HepG2 (cell line): ENCODE measurements around the gene C16orf87. TPM values are rescaled to one million over a fixed set of nuclear protein-coding genes. Genes with fewer than 3 reads are reported as not detected.

ENCODE experiments used
- HCFC1 ChIP-seq: fragments of 150-350 bp; IDR thresholded peaks from 2 replicates; pipeline ENCODE4 v1.6.1; 2014; ENCODE audit warnings: low read depth, low read length
- HNRNPL ChIP-seq: fragments of 200-400 bp; formaldehyde crosslinking; IDR thresholded peaks from 2 replicates; pipeline ENCODE4 v1.6.1; 2017; ENCODE audit warnings: mild to moderate bottlenecking, low read depth, low read length
- KLF11 ChIP-seq: IDR thresholded peaks from 2 replicates; pipeline ENCODE4 v1.6.1; 2016; ENCODE audit warnings: missing compliant biosample characterization
- MYC ChIP-seq: sonication (generic); formaldehyde crosslinking; IDR thresholded peaks from 2 replicates; pipeline ENCODE4 v1.9.0; 2021; ENCODE audit warnings: missing genetic modification reagents, borderline replicate concordance
- PBX2 ChIP-seq: IDR thresholded peaks from 2 replicates; pipeline ENCODE4 v1.6.1; 2016; ENCODE audit warnings: control low read depth
- SMAD1 ChIP-seq: sonication (generic); formaldehyde crosslinking; IDR thresholded peaks from 2 replicates; pipeline ENCODE4 v1.4.0; 2020; ENCODE audit warnings: missing genetic modification reagents, low read depth, mild to moderate bottlenecking, borderline replicate concordance
- TBX2 ChIP-seq: sonication (generic); formaldehyde crosslinking; IDR thresholded peaks from 2 replicates; pipeline ENCODE4 v1.5.0; 2020; ENCODE audit warnings: missing genetic modification reagents, mild to moderate bottlenecking, borderline replicate concordance
- ZBTB38 ChIP-seq: sonication (generic); formaldehyde crosslinking; IDR thresholded peaks from 2 replicates; pipeline ENCODE4 v1.5.1; 2020; ENCODE audit warnings: mild to moderate bottlenecking, missing genetic modification reagents
- ZNF441 ChIP-seq: sonication (generic); formaldehyde crosslinking; IDR thresholded peaks from 2 replicates; pipeline ENCODE4 v1.7.0; 2021; ENCODE audit warnings: missing genetic modification reagents, borderline replicate concordance
- ZNF598 ChIP-seq: sonication (generic); formaldehyde crosslinking; IDR thresholded peaks from 2 replicates; pipeline ENCODE4 v1.5.1; 2020; ENCODE audit warnings: mild to moderate bottlenecking, missing genetic modification reagents, borderline replicate concordance
- ZNF768 ChIP-seq: sonication (generic); formaldehyde crosslinking; IDR thresholded peaks from 2 replicates; pipeline ENCODE4 v1.4.0; 2020; ENCODE audit warnings: missing genetic modification reagents
- ZNF773 ChIP-seq: sonication (generic); formaldehyde crosslinking; IDR thresholded peaks from 2 replicates; pipeline ENCODE4 v1.4.0; 2020; ENCODE audit warnings: missing genetic modification reagents, borderline replicate concordance
- polyA plus RNA-seq, 8 experiments: library from polyadenylated mRNA; depleted of rRNA in 3 of 8; stranded (reverse) in 7 of 8; unstranded in 1 of 8; fragments of >200 nt; fragmentation: Illumina TruSeq in 4 of 8; extraction: Trizol in 4 of 8; gene quantifications; 2 replicates each; pipeline versions ENCODE4 v1.2.1 to v1.2.3, GENCODE V29; 2011 to 2016; ENCODE audit warnings: low read depth in 4 of 8, missing spikeins in 1 of 8, mixed read lengths in 1 of 8; ENCODE audit not compliant: insufficient read depth in 1 of 8
- total RNA-seq, 5 experiments: library from RNA; depleted of rRNA; stranded (reverse); fragments of >200 nt; fragmentation: Illumina TruSeq; extraction: Trizol; gene quantifications; 2 replicates each; pipeline ENCODE4 v1.2.3, GENCODE V29; 2016; ENCODE audit warnings: low read depth in 1 of 5
- TF ChIP-seq, protein P1 (sequence below): sonication (generic); formaldehyde crosslinking; IDR thresholded peaks from 2 replicates; pipeline ENCODE4 v1.5.0; 2020; ENCODE audit warnings: mild to moderate bottlenecking, missing genetic modification reagents, moderate library complexity
- TF ChIP-seq, protein P2 (sequence below): sonication (generic); formaldehyde crosslinking; IDR thresholded peaks from 2 replicates; pipeline ENCODE4 v1.9.0; 2021; ENCODE audit warnings: missing genetic modification reagents, mild to moderate bottlenecking, borderline replicate concordance
- TF ChIP-seq, protein P3 (sequence below), 2 experiments: sonication (generic) in 1 of 2; formaldehyde crosslinking in 1 of 2; IDR thresholded peaks; 2 replicates each; pipeline versions ENCODE4 v1.4.0 to v1.6.1; 2016 to 2020; ENCODE audit warnings: borderline replicate concordance in 1 of 2, low read depth in 1 of 2, mild to moderate bottlenecking in 1 of 2, missing genetic modification reagents in 1 of 2
- TF ChIP-seq, protein P4 (sequence below): IDR thresholded peaks from 2 replicates; pipeline ENCODE4 v1.6.1; 2016; ENCODE audit warnings: missing genetic modification reagents, missing compliant biosample characterization
- TF ChIP-seq, protein P5 (sequence below): IDR thresholded peaks from 2 replicates; pipeline ENCODE4 v1.6.1; 2018; ENCODE audit warnings: missing genetic modification reagents

Gene C16orf87
- total and polyA plus RNA-seq, 2 of the 13 experiments (the other 11 are each of a cell fraction or from before 2014, with no cell fraction given), result 8.6 to 19.5 TPM

DNA sequence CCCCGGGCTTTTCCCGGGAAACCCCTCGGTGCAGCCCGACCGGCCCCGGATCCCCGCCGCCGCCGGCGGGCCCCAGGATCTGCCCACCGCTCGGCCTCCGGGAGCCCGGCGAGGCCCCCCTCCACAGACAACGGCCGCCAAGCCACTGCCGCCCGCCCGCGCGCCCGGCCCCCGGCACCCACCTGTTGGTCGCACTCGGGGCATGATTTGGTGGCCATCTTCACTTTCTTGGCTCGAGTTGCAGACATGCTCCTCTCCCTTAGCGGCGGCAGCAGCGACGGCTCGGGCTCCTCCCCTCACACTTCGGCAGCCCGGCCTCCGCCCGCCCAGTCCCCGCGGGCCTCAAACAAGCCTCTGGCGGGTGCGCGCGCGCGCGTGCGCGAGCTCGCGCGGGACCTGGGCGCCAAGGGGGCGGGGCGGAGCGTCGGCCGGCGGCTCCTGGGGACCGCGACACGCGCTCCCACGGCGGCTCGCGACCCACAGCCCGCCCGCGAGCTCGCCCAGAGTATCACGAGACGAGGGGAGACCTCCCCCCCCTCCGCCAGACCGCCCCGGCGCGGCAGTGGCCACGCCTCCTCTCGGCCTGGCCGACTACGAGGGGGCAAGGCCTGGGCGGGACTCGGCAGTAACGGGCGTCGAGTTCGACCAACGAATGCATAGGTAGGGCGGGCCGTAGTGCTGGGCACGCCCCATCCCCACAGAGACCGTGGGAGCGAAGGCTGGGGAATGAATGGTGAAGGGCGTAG is at the start of gene C16orf87 (continued):
- 0 out of 2 replicates have a peak, but pooled peaks have one; percentile 44 for TF ChIP-seq ZNF598 (CRISPR knock-in tag)
- TF ChIP-seq, protein P1, sequence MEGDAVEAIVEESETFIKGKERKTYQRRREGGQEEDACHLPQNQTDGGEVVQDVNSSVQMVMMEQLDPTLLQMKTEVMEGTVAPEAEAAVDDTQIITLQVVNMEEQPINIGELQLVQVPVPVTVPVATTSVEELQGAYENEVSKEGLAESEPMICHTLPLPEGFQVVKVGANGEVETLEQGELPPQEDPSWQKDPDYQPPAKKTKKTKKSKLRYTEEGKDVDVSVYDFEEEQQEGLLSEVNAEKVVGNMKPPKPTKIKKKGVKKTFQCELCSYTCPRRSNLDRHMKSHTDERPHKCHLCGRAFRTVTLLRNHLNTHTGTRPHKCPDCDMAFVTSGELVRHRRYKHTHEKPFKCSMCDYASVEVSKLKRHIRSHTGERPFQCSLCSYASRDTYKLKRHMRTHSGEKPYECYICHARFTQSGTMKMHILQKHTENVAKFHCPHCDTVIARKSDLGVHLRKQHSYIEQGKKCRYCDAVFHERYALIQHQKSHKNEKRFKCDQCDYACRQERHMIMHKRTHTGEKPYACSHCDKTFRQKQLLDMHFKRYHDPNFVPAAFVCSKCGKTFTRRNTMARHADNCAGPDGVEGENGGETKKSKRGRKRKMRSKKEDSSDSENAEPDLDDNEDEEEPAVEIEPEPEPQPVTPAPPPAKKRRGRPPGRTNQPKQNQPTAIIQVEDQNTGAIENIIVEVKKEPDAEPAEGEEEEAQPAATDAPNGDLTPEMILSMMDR (CRISPR knock-in tag), result no peak
- TF ChIP-seq, protein P2, sequence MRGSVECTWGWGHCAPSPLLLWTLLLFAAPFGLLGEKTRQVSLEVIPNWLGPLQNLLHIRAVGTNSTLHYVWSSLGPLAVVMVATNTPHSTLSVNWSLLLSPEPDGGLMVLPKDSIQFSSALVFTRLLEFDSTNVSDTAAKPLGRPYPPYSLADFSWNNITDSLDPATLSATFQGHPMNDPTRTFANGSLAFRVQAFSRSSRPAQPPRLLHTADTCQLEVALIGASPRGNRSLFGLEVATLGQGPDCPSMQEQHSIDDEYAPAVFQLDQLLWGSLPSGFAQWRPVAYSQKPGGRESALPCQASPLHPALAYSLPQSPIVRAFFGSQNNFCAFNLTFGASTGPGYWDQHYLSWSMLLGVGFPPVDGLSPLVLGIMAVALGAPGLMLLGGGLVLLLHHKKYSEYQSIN (CRISPR knock-in tag), result no peak
- peak; percentile 0; the same call in 1 of the 2 replicates for TF ChIP-seq HCFC1
- peak; percentile 54; the same call in 1 of the 2 replicates for TF ChIP-seq ZNF773 (CRISPR knock-in tag)
- TF ChIP-seq ZBTB38 (CRISPR knock-in tag), result peak; percentile 64
- 0 out of 2 replicates have a peak, but pooled peaks have one; percentile 37 for TF ChIP-seq ZNF768 (CRISPR knock-in tag)
- TF ChIP-seq, protein P3, sequence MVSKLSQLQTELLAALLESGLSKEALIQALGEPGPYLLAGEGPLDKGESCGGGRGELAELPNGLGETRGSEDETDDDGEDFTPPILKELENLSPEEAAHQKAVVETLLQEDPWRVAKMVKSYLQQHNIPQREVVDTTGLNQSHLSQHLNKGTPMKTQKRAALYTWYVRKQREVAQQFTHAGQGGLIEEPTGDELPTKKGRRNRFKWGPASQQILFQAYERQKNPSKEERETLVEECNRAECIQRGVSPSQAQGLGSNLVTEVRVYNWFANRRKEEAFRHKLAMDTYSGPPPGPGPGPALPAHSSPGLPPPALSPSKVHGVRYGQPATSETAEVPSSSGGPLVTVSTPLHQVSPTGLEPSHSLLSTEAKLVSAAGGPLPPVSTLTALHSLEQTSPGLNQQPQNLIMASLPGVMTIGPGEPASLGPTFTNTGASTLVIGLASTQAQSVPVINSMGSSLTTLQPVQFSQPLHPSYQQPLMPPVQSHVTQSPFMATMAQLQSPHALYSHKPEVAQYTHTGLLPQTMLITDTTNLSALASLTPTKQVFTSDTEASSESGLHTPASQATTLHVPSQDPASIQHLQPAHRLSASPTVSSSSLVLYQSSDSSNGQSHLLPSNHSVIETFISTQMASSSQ (IDR thresholded peaks at IDR 0.05; ENCODE audit: low read depth), result no peak
- TF ChIP-seq, protein P3 (CRISPR knock-in tag; IDR thresholded peaks at IDR 0.05; ENCODE audit: borderline replicate concordance), result peak; percentile 39; the same call in 1 of the 2 replicates
- 0 out of 2 replicates have a peak, but pooled peaks have one; percentile 51 for TF ChIP-seq KLF11
- peak; percentile 62 for TF ChIP-seq MYC
- peak; percentile 36; the same call in 1 of the 2 replicates for TF ChIP-seq TBX2 (CRISPR knock-in tag)
- TF ChIP-seq, protein P4, sequence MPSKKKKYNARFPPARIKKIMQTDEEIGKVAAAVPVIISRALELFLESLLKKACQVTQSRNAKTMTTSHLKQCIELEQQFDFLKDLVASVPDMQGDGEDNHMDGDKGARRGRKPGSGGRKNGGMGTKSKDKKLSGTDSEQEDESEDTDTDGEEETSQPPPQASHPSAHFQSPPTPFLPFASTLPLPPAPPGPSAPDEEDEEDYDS (CRISPR knock-in tag), result peak; percentile 96
- TF ChIP-seq, protein P5, sequence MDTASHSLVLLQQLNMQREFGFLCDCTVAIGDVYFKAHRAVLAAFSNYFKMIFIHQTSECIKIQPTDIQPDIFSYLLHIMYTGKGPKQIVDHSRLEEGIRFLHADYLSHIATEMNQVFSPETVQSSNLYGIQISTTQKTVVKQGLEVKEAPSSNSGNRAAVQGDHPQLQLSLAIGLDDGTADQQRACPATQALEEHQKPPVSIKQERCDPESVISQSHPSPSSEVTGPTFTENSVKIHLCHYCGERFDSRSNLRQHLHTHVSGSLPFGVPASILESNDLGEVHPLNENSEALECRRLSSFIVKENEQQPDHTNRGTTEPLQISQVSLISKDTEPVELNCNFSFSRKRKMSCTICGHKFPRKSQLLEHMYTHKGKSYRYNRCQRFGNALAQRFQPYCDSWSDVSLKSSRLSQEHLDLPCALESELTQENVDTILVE, result 0 out of 2 replicates have a peak, but pooled peaks have one; percentile 35
- no peak for TF ChIP-seq HNRNPL
- 0 out of 2 replicates have a peak, but pooled peaks have one; percentile 50 for TF ChIP-seq SMAD1 (CRISPR knock-in tag)
- TF ChIP-seq ZNF441 (CRISPR knock-in tag), result peak; percentile 82
- peak; percentile 89 for TF ChIP-seq PBX2 (CRISPR knock-in tag)
